NCI-H69 (cell line): ENCODE results near the gene GOSR2.
"Not testable (repeated sequence)": the region's sequence is repeated elsewhere in the genome, so short reads cannot be mapped to it uniquely, and the experiment has no call there.

ENCODE experiments used
- DNase-seq: peaks from one replicate; lab custom pipeline; 2025; lab: John Stamatoyannopoulos, UW

GOSR2 gene

GRCh38 chr17:46930051-46930450 lies 7.1 kb downstream of the GOSR2 start:
- no peak for DNase-seq

- no peak for DNase-seq
These were observed 8.6 kb downstream of the GOSR2 start for GRCh38 chr17:46931596-46931995.

DNA sequence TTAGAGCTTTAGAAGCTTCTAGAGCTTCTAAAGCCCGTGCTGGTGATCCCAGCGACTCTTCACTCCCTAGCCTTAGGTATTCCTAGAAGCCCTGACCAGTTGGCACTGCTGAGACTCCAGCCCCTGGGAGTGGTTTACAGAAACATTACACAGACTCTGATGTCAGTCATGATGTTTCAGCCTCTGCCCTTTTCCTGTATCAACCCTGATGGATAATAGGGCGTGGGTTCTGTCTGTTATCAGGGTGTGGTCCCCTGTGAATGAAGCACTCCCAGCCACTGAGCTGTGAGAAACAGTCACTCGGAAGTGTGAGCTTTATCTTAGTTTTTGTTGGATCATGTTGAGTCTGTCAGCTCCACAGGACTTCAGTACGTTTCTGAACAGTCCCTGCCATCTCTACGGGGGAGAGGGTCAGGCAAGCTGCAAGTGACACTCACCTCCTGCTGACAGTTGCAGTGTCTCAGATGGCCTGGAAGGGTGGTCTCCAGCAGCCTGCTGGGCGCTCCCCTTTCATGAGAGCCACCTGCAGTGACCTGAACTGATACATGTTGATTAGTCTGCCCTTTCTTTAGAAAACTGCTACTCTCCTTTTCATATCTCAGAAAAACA lies 12.8 kb downstream of the GOSR2 start:
- DNase-seq: no peak

DNA sequence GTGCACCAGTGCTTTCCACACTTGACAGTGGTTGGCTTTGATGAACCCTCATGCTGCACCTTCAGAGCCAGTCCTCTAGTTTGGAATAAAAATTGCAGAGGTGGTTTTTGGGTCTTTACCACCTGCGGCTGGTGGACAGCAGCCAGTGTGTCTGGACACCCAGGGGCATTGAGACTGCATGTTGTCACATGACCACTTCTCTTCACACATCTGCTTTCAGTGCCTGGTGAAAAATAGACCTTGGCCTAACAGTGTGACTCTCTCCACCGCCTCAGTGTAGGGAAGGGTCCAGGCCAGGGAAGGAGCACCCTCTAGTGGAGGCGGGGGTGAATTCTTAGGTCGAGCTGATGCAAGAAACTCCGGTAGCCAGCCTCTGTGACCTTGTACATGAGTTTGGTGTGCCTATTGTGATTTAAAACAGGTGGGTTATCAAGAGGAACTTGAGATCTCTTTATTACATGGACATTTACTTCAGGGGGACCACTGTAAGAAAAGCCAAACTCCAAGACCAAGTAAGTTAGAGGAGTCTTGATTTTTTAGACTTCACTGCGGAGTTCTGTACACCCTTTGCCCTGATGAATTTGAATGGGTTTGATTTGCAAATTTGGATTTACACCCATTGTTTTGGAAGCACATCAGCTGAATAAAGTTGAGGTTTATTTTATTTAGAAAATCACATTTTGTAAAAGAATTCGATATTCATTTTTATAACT lies 17.9 kb downstream of the GOSR2 start:
- peak; percentile 77 for DNase-seq

DNA sequence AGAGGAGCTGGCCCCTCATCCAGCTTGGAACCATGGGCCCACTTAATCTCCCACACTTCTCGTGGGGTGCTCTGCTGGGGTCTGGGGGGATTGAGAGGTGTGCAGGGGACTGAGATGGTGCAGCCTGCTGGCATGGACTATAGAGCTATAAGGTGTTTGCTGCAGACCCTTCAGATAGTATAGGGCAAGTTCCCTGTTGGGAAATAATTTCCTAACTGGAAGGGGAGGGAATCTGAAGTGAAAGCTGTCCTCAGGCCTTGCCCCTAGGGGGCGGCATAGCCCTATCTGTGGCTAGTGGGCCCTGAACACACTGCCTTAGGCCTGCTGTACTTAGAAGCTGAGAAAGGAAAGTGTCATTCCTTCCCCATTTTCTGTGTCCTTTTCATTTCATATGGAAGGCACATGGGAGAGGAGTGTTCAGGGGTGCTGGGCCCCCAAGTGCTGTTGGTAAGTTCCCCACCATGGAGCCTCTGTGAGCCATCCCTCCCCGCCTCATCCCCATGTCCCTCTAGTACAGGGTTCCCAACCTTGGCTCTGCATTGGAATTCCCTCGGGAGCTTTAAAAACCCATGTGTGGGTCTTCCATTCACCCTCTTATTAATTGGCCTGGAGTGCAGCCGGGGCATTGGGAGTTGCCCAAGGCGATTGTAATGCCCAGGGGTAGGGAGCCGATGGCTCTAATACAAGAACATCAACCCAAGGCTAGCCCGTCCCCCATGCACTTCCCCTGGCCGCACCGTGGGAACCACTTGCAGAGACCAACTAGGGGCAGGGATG lies 19.7 kb downstream of the GOSR2 start:
- DNase-seq: peak; percentile 82

GRCh38 chr17:46943218-46943500 lies 20.2 kb downstream of the GOSR2 start:
- no peak for DNase-seq

- peak; percentile 46 for DNase-seq
These were observed 20.8 kb downstream of the GOSR2 start for GRCh38 chr17:46943501-46944393.

DNA sequence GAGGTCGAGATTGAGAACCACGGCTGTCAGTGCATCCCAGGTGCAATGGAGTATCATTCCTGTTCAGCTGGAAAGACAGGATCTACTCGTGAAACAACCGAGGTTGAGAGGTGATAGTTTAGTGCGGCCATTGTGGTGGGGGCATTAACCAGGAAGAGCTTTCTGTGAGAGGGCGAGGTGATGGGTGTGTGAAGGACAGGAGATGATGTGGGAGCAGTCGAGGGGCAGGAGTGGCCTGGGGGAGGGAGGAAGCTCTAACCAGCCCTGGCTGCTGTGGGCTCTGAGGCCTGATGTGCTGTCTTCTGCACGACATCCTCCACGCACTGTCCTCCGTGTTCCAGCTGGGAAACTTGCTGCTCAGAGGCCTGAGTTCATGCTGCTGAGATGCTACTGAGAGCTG lies 22.0 kb downstream of the GOSR2 start:
- DNase-seq: no peak

DNA sequence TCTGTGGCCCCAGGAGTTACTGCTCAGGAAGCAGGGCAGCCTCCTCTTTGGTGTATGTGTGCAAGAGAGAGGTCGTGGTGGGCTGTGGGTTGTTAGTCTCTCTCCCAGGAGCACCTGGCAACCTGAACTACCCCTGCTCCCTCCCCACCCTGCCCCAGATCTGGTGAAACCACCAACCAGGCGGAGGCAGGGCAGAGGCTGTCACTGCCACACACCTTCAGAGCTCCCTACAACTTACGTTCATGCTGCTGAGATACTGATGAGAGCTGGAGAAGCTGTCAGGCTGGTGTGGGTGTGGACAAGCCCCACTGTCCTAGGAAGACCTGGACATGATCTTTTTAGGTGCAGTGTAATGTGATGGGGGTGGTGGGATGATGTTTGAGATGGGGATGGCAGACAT lies 24.3 kb downstream of the GOSR2 start:
- no peak for DNase-seq

DNA sequence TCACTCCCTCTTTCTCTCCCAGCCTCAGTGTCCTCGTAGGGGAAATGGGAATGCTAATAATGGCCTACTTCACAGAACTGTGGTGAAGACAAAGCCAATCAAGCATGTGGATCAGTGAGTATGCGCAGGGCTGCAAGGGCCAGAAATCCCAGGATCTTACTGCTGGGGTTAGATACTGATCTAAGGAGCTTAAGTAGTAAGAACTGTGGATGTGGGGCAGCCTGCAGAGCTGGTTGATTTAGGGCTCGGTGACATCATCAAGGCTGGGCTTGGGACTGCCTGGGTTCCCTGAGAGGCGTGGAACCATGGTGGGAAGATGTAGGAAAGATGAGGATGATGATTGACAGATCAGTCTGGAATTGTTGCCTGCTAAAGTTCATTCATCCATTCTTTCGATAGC lies 25.6 kb downstream of the GOSR2 start:
- no peak for DNase-seq

DNA sequence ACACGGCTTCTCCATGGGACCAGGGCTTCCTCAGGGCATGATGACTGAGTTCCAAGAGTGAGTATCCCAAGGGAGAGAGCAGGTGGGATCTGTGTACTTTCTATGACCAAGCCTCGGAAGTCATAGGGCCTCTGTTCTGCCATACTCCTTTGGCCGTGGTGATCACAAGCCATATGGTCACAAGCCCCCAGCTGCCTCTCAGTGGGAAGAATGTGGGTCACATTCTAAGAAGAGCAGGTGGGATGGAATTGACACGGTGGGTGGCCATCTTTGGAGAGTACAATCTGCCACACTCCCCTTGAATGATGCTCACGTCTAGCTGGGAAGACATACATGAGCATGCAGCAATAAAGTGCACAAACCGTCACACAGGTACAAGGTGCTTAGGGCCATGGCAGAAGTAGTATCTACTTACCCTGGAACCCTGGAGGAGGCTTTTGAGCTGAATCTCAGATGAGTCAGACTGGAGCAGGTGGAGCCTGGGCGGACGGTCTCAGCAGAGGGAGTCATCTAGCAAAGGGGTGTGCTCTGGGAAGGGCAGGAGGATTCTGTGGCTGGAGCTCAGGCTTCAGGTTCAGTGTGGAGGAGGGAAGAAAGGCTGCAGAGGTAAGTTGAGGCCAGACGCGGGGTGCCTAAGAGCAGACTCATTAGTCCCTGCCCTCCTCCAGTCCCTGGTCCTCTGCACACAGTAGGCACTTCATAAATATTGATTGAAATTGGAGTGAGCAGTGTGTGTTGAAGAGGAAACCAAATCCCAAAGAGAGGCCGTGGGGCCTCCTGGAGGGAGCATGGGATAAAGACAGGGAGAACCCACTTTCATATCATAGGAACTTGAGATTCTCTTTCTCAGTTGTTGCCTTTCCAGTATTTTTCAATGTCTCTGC lies 26.6 kb downstream of the GOSR2 start:
- peak; percentile 90 for DNase-seq

DNA sequence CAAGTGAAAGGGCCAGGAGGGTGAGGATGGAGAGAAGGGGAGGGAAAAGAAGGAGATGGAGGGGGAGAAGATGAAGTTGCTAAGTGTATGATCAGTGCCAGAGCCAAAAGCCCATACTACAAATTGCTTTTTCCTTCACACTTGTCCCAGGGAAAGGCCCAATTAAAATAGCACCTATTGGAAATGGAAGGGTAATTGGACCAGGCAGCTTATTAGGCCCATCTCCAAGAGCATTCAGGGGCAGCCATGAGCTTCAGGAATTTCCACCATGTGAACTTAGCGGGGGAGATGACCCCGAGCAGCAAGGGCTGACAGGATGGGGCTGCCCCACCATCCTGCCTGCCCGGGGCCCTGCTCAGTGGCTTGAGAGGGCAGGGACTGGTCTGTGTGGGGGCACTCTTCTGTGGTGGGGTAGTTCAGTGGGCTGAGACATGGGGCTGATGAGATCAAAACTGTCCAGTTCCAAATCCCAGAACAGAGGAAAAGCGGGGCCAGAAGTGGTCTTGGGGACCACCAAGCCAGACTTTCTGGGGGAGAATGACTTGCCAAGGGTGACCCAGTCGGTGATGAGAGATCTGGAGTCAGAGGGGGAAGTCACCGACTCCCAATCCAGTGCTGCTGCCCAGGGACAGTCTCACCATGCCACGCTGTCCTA lies 27.5 kb downstream of the GOSR2 start:
- no peak for DNase-seq

GRCh38 chr17:46950997-46951621 lies 28.1 kb downstream of the GOSR2 start:
- DNase-seq: peak; percentile 93

- DNase-seq: no peak
These were observed 28.7 kb downstream of the GOSR2 start for GRCh38 chr17:46951706-46952105.

- no peak for DNase-seq
These were observed 29.2 kb downstream of the GOSR2 start for GRCh38 chr17:46952115-46952514.

- DNase-seq: not testable (repeated sequence)
These were observed 30.2 kb downstream of the GOSR2 start for GRCh38 chr17:46953191-46953590.

DNA sequence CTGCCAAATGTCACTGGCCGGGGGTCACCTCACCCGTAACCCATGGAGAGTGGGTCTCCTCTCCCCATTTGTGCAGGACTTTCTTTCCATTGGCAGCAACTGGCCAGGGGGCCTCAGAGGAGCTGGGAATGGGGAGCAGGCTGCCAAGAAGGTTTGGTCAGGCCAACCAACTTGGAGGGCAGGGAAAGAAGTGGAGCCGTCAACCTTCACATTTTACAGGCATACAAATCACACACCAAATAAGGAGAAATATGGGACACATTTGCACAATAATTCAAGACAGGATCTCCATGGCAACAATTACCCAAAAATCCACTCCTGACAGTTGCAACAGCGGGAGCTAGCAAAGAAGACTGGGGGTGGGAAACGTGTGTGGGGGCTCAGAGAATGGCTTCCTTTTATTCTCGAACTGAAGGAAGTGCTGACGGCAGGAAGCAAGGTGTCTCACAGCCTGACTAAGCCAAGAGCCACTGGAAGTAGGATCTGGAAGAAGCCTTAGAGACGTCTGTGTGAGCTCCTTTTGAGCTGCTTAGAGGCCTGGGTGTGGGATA lies 35.2 kb downstream of the GOSR2 start:
- no peak for DNase-seq

DNA sequence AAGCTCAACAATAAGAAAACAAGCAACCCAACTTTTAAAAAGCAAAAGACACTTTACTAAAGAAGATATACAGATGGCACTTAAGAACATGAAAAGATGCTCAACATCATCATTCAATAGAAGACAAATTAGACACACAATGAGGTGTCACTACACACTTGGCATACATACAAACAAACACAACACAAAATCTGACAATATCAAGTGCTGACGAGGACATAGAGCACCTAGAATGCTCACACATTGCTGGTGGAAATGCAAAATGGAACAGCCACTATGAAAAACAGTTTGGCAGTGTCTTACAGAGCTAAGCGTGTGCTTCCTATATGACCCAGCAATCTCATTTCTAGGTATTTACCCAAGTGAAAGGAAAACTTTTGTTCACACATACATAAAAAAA lies 37.2 kb downstream of the GOSR2 start:
- DNase-seq: no peak

DNA sequence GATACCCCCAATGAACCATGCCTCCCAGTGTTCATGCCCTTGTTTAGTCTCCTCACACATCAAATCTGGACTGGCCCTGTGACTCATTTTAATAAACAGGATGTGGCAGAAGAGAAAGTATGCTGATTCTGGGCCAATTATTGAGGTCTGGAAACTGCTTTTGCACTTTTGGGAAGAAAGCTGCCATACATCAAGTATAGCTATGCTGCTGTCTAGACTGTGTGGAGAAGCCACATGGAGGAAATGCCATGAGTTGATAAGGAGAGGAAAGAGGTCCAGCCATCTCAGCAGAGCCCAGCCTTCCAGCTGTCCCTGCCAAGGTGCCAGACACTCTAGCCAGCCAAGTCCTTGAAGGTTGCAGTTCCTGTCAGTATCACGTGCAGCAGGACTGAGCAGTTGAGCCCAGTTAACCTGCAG lies 39.4 kb downstream of the GOSR2 start:
- no peak for DNase-seq

GRCh38 chr17:46963571-46963970 lies 40.6 kb downstream of the GOSR2 start:
- no peak for DNase-seq
